Endothelial cell of umbilical vein (primary cell): ENCODE data around the gene AP3S2. TPM values are rescaled to one million over a fixed set of nuclear protein-coding genes. Genes with fewer than 3 reads are reported as not detected.

Experiments
- BruUV-seq: library from RNA; stranded (reverse); fragments of 400-500 nt; replicated peaks from 2 replicates; lab custom pipeline; 2021; lab: Mats Ljungman, UMichigan
- CTCF ChIA-PET: fragments of 300-600, 350-600 bp; sonication (Branson Sonifier 250); formaldehyde crosslinking; loops from one replicate; lab custom pipeline; 2021; ENCODE audit warnings: antibody characterized with exemption, inconsistent platforms; lab: Charles Lee
- POLR2A ChIA-PET: fragments of 300-600, 350-600 bp; sonication (Branson Sonifier 250); formaldehyde crosslinking; loops from one replicate; lab custom pipeline; 2021; ENCODE audit warnings: antibody characterized with exemption, inconsistent platforms; lab: Charles Lee
- DNase-seq: peaks from one replicate; pipeline ENCODE4 v3.0.0-alpha.2; 2011; ENCODE audit warnings: low read depth, low spot score
- FAIRE-seq: peaks from 2 replicates; lab custom pipeline; 2011; peaks lifted over from hg19 to GRCh38; lab: Jason Lieb, UNC
- H2AFZ ChIP-seq: 2 replicates; pipeline ENCODE4 v1.6.0; 2012; ENCODE audit warnings: low read depth, low read length, control low read depth, inconsistent platforms
- H3K27ac ChIP-seq: 2 replicates; pipeline ENCODE4 v1.5.1; 2011; ENCODE audit warnings: low read depth, mild to moderate bottlenecking, control low read depth, low read length, moderate library complexity; ENCODE audit not compliant: insufficient read depth
- H3K27me3 ChIP-seq, 2 experiments: 2 replicates each; pipeline versions ENCODE4 v1.6.0 to v1.6.1; 2011; ENCODE audit warnings: low read length in 2 of 2, mixed read lengths in 1 of 2; ENCODE audit not compliant: control insufficient read depth in 2 of 2, insufficient read depth in 2 of 2
- H3K36me3 ChIP-seq, 2 experiments: 2 replicates in 1 of 2; 3 replicates in 1 of 2; pipeline ENCODE4 v1.5.1; 2011; ENCODE audit warnings: low read length in 2 of 2, mild to moderate bottlenecking in 1 of 2, moderate library complexity in 1 of 2; ENCODE audit not compliant: control insufficient read depth in 2 of 2, insufficient read depth in 2 of 2; ENCODE audit errors: extremely low read depth in 1 of 2
- H3K4me1 ChIP-seq: 3 replicates; pipeline ENCODE4 v1.5.1; 2011; ENCODE audit warnings: mild to moderate bottlenecking, low read length; ENCODE audit not compliant: control insufficient read depth, insufficient read depth; ENCODE audit errors: extremely low read depth
- H3K4me2 ChIP-seq: 2 replicates; pipeline ENCODE4 v1.6.1; 2011; ENCODE audit warnings: low read length, control low read depth, mixed read lengths; ENCODE audit not compliant: insufficient read depth
- H3K4me3 ChIP-seq, 3 experiments: fragments of 200-600 bp in 1 of 3; sonication (generic), shearing (Covaris generic) in 1 of 3; replicated peaks in 1 of 3; 2 replicates each; pipeline ENCODE4 v1.5.1; 2011 to 2016; ENCODE audit warnings: control low read depth in 3 of 3, low read length in 3 of 3, mild to moderate bottlenecking in 2 of 3, inconsistent platforms in 1 of 3, low read depth in 1 of 3, moderate library complexity in 1 of 3; ENCODE audit not compliant: insufficient read depth in 1 of 3
- H3K79me2 ChIP-seq: 2 replicates; pipeline ENCODE4 v1.6.0; 2012; ENCODE audit warnings: low read length, inconsistent platforms; ENCODE audit not compliant: control insufficient read depth, insufficient read depth
- H3K9ac ChIP-seq: replicated peaks from 2 replicates; pipeline ENCODE3; 2011; ENCODE audit warnings: low read length, control low read depth; ENCODE audit not compliant: insufficient read depth; ENCODE audit errors: extremely low read depth
- H3K9me1 ChIP-seq: replicated peaks from 3 replicates; pipeline ENCODE4 v1.6.0; 2011; ENCODE audit warnings: mild to moderate bottlenecking, low read length; ENCODE audit not compliant: control insufficient read depth, insufficient read depth; ENCODE audit errors: extremely low read depth
- H3K9me3 ChIP-seq: replicated peaks from 2 replicates; pipeline ENCODE4 v1.5.1; 2012; ENCODE audit warnings: low read length, inconsistent platforms; ENCODE audit not compliant: control insufficient read depth, insufficient read depth
- H4K20me1 ChIP-seq: replicated peaks from 2 replicates; pipeline ENCODE3; 2011; ENCODE audit warnings: mild to moderate bottlenecking, low read length; ENCODE audit not compliant: control insufficient read depth, insufficient read depth; ENCODE audit errors: extremely low read depth
- CTCF ChIP-seq, 2 donors: IDR thresholded peaks; 1 replicate in 1 of 2; 2 replicates in 1 of 2; pipeline ENCODE4 v1.5.1; 2011; ENCODE audit warnings: low read length in 2 of 2, mild to moderate bottlenecking in 2 of 2, moderate library complexity in 2 of 2, control low read depth in 1 of 2, inconsistent platforms in 1 of 2, low read depth in 1 of 2; ENCODE audit not compliant: insufficient read depth in 1 of 2; ENCODE audit errors: extremely low read depth in 1 of 2
- EZH2 ChIP-seq: IDR thresholded peaks from 2 replicates; pipeline ENCODE4 v1.6.1; 2012; ENCODE audit warnings: borderline replicate concordance, low read depth, mild to moderate bottlenecking, moderate library complexity, low read length, inconsistent platforms; ENCODE audit not compliant: severe bottlenecking
- FOS ChIP-seq: IDR thresholded peaks from 2 replicates; pipeline ENCODE4 v1.6.1; 2011; ENCODE audit warnings: mild to moderate bottlenecking, low read length, moderate library complexity, borderline replicate concordance; ENCODE audit not compliant: insufficient read depth
- GATA2 ChIP-seq: IDR thresholded peaks from 2 replicates; pipeline ENCODE4 v1.7.0; 2011; ENCODE audit warnings: low read depth, mild to moderate bottlenecking, moderate library complexity, mixed read lengths, low read length; ENCODE audit not compliant: insufficient read length, insufficient read depth
- JUN ChIP-seq: IDR thresholded peaks from 2 replicates; pipeline ENCODE4 v1.6.1; 2011; ENCODE audit warnings: borderline replicate concordance, low read depth; ENCODE audit not compliant: insufficient read length, insufficient read depth
- MAX ChIP-seq: IDR thresholded peaks from 2 replicates; pipeline ENCODE4 v1.6.1; 2011; ENCODE audit not compliant: insufficient read depth, insufficient read length
- MYC ChIP-seq: IDR thresholded peaks from one replicate; pipeline ENCODE4 v1.6.1; 2011; ENCODE audit warnings: mild to moderate bottlenecking, low read depth, low read length
- POLR2A ChIP-seq: IDR thresholded peaks from 2 replicates; pipeline ENCODE4 v1.6.1; 2012; ENCODE audit warnings: low read depth, mild to moderate bottlenecking, control low read depth, low read length
- POLR2AphosphoS5 ChIP-seq: IDR thresholded peaks from 2 replicates; pipeline ENCODE4 v1.6.1; 2012; ENCODE audit warnings: low read depth, mild to moderate bottlenecking, control low read depth, low read length, moderate library complexity; ENCODE audit not compliant: insufficient read depth
- dilution Hi-C: fragments of 300-500 bp; cut with MboI; formaldehyde crosslinking; loops from one replicate; pipeline ENCODE4 v1.15.0; 2019; ENCODE audit warnings: low sequenced_read_pairs; ENCODE audit not compliant: extremely low pct_ligation_motif_present
- intact Hi-C: fragments of 100-400 bp; cut with micrococcal nuclease; formaldehyde crosslinking; loops from one replicate; pipeline ENCODE4 v1.10.0; 2022
- polyA plus RNA-seq, 4 experiments: library from polyadenylated mRNA; depleted of rRNA in 3 of 4; stranded (reverse) in 3 of 4; unstranded in 1 of 4; fragments of >200 nt; gene quantifications; 2 replicates each; pipeline versions ENCODE4 v1.2.1 to v1.2.3, GENCODE V29; 2011 to 2012; ENCODE audit warnings: missing spikeins in 1 of 4
- total RNA-seq: library from RNA; stranded (reverse); gene quantifications from 2 replicates; pipeline ENCODE4 v1.2.3, GENCODE V29; 2021

Gene AP3S2
- total and polyA plus RNA-seq, 2 donors (not counting 3 experiments of a cell fraction or from before 2014, with no cell fraction given) = 14.6 to 31.1 TPM

- H3K4me1 ChIP-seq = peaks cover 36% of the 10 kb centered on the region
- no peak overlapping the region for H3K4me3 ChIP-seq
- no peak for TF ChIP-seq EZH2
- no peak for TF ChIP-seq MAX
- no peak for TF ChIP-seq MYC
- no peak for TF ChIP-seq CTCF (IDR thresholded peaks at IDR 0.05; ENCODE audit: extremely low read depth in 1 of 2, insufficient read depth in 1 of 2, low read depth in 1 of 2, low read length in 2 of 2)
- no peak for TF ChIP-seq POLR2A
- no peaks in the 10 kb centered on the region for H3K27me3 ChIP-seq
- H3K9me3 ChIP-seq = no peaks in the 10 kb centered on the region
- peaks cover 80% of the 10 kb centered on the region for H3K79me2 ChIP-seq
- no peak overlapping the region for H2AFZ ChIP-seq
- no peak overlapping the region for H3K9ac ChIP-seq
- H3K36me3 ChIP-seq = peaks cover 3 to 6% of the 10 kb centered on the region in 2 experiments
- DNase-seq (no peak), FAIRE-seq (no peak)
- no TSS peak for BruUV-seq
- ChIA-PET CTCF (interaction anchor here (1.4 to 9.3 kb wide), 2 partner anchors 40 to 63 kb away, joined by 5 to 67 read pairs; no protein-coding TSS in a partner anchor), POLR2A (no interaction called here)
- intact Hi-C loops (loop anchor here (1.0 kb wide), 1 partner anchor 9 kb away; no protein-coding TSS in a partner anchor), dilution Hi-C loops (no loop called here)
- H3K27ac ChIP-seq = no peak overlapping the region
- H3K4me2 ChIP-seq = no peak overlapping the region
- H3K9me1 ChIP-seq = no peaks in the 10 kb centered on the region
- no peaks in the 10 kb centered on the region for H4K20me1 ChIP-seq
These were observed 83.0 kb downstream of the AP3S2 start for GRCh38 chr15:89810837-89811236.

- no peak for FAIRE-seq
- H3K4me2 ChIP-seq = no peak overlapping the region
- peak overlapping the region; percentile 37 for H3K27ac ChIP-seq
- peaks cover 32% of the 10 kb centered on the region for H3K4me1 ChIP-seq
- TF ChIP-seq MAX (no peak), EZH2 (no peak), JUN (no peak), MYC (no peak), POLR2A (no peak), FOS (no peak), POLR2AphosphoS5 (no peak), CTCF (IDR thresholded peaks at IDR 0.05; ENCODE audit: extremely low read depth in 1 of 2, insufficient read depth in 1 of 2, low read depth in 1 of 2, low read length in 2 of 2) (no peak), GATA2 (no peak)
- intact Hi-C loops (no loop called here), dilution Hi-C loops (no loop called here)
- no peaks in the 10 kb centered on the region for H3K27me3 ChIP-seq
- no peak overlapping the region for H2AFZ ChIP-seq
- H3K9me1 ChIP-seq = no peaks in the 10 kb centered on the region
- ChIA-PET POLR2A (no interaction called here), CTCF (interaction anchor here (9.3 kb wide), 1 partner anchor 64 kb away, joined by 67 read pairs; no protein-coding TSS in a partner anchor)
- H4K20me1 ChIP-seq = no peaks in the 10 kb centered on the region
- no peak overlapping the region for H3K4me3 ChIP-seq
- no peaks in the 10 kb centered on the region for H3K9me3 ChIP-seq
- H3K36me3 ChIP-seq = peaks cover 3 to 16% of the 10 kb centered on the region in 2 experiments
- DNase-seq = no peak
- H3K79me2 ChIP-seq = peaks cover 81% of the 10 kb centered on the region
- BruUV-seq = no TSS peak
- no peak overlapping the region for H3K9ac ChIP-seq
These were observed 84.0 kb downstream of the AP3S2 start for GRCh38 chr15:89809787-89810148.
